ENCODE results near the gene ARHGAP31.
"Not testable (repeated sequence)": the region's sequence is repeated elsewhere in the genome, so short reads cannot be mapped to it uniquely, and the experiment has no call there.

ARHGAP31 gene

GRCh38 chr3:119319311-119319710 lies 25.1 kb downstream of the ARHGAP31 start:
- no peak for DNase-seq (ENCODE audit: low read depth)

- DNase-seq (ENCODE audit: low read depth) = not testable (repeated sequence)
These were observed 26.6 kb downstream of the ARHGAP31 start for GRCh38 chr3:119320785-119321184.

GRCh38 chr3:119322021-119322834 lies 28.0 kb downstream of the ARHGAP31 start:
- DNase-seq (ENCODE audit: low read depth) = peak; percentile 64

GRCh38 chr3:119322835-119323722 lies 28.9 kb downstream of the ARHGAP31 start:
- peak; percentile 90 for DNase-seq (ENCODE audit: low read depth)

- DNase-seq (ENCODE audit: low read depth) = no peak
These were observed 29.5 kb downstream of the ARHGAP31 start for GRCh38 chr3:119323723-119324085.

GRCh38 chr3:119324899-119325298 lies 30.7 kb downstream of the ARHGAP31 start:
- no peak for DNase-seq (ENCODE audit: low read depth)

GRCh38 chr3:119326976-119327375 lies 32.8 kb downstream of the ARHGAP31 start:
- no peak for DNase-seq (ENCODE audit: low read depth)

- no peak for DNase-seq (ENCODE audit: low read depth)
These were observed 35.4 kb downstream of the ARHGAP31 start for GRCh38 chr3:119329551-119329950.

GRCh38 chr3:119330181-119330580 lies 36.0 kb downstream of the ARHGAP31 start:
- no peak for DNase-seq (ENCODE audit: low read depth)

- DNase-seq (ENCODE audit: low read depth) = no peak
These were observed 36.7 kb downstream of the ARHGAP31 start for GRCh38 chr3:119330858-119331257.

GRCh38 chr3:119331661-119332060 lies 37.5 kb downstream of the ARHGAP31 start:
- peak; percentile 35 for DNase-seq (ENCODE audit: low read depth)

- no peak for DNase-seq (ENCODE audit: low read depth)
These were observed 39.8 kb downstream of the ARHGAP31 start for GRCh38 chr3:119333773-119334509.

GRCh38 chr3:119336823-119337222 lies 42.6 kb downstream of the ARHGAP31 start:
- DNase-seq (ENCODE audit: low read depth) = no peak

- DNase-seq (ENCODE audit: low read depth) = not testable (repeated sequence)
These were observed 43.2 kb downstream of the ARHGAP31 start for GRCh38 chr3:119337407-119337806.

- DNase-seq (ENCODE audit: low read depth) = peak; percentile 20
These were observed 44.6 kb downstream of the ARHGAP31 start for GRCh38 chr3:119338754-119339153.

- DNase-seq (ENCODE audit: low read depth) = no peak
These were observed 45.8 kb downstream of the ARHGAP31 start for GRCh38 chr3:119340014-119340413.

- no peak for DNase-seq (ENCODE audit: low read depth)
These were observed 46.3 kb downstream of the ARHGAP31 start for GRCh38 chr3:119340446-119340845.

GRCh38 chr3:119342176-119342575 lies 48.0 kb downstream of the ARHGAP31 start:
- DNase-seq (ENCODE audit: low read depth) = no peak

- no peak for DNase-seq (ENCODE audit: low read depth)
These were observed 49.5 kb downstream of the ARHGAP31 start for GRCh38 chr3:119343719-119344118.

- DNase-seq (ENCODE audit: low read depth) = peak; percentile 48
These were observed 51.9 kb downstream of the ARHGAP31 start for GRCh38 chr3:119346076-119346496.

- DNase-seq (ENCODE audit: low read depth) = no peak
These were observed 52.9 kb downstream of the ARHGAP31 start for GRCh38 chr3:119347036-119347435.

- no peak for DNase-seq (ENCODE audit: low read depth)
These were observed 55.3 kb downstream of the ARHGAP31 start for GRCh38 chr3:119349354-119350041.

Data from EH (cell line).